Measurements from ENCODE around the gene RPL38.
A peak's percentile ranks its signal among the peaks of the same experiment; 100 is the strongest.
"Not testable (repeated sequence)": the region's sequence is repeated elsewhere in the genome, so short reads cannot be mapped to it uniquely, and the experiment has no call there.

Gene RPL38

GRCh38 chr17:74187761-74188160, 15.7 kb upstream of the RPL38 start:
- H3K36me3 ChIP-seq (ENCODE audit: control insufficient read depth, insufficient read depth, low read length), result no peaks in the 10 kb centered on the region
- no peaks in the 10 kb centered on the region for H3K27me3 ChIP-seq (ENCODE audit: control insufficient read depth, insufficient read depth, low read length)
- H3K4me3 ChIP-seq (ENCODE audit: low read length), result no peak overlapping the region
- H3K4me1 ChIP-seq (ENCODE audit: control insufficient read depth, insufficient read depth, low read length), result peaks cover 2% of the 10 kb centered on the region
- no peak overlapping the region for H3K9ac ChIP-seq (ENCODE audit: low read length)
- H3K9me3 ChIP-seq (ENCODE audit: control insufficient read depth, low read length), result no peaks in the 10 kb centered on the region

- H3K36me3 ChIP-seq (ENCODE audit: control insufficient read depth, insufficient read depth, low read length); H3K9ac ChIP-seq (ENCODE audit: low read length); H3K4me3 ChIP-seq (ENCODE audit: low read length); H3K27me3 ChIP-seq (ENCODE audit: control insufficient read depth, insufficient read depth, low read length); H3K9me3 ChIP-seq (ENCODE audit: control insufficient read depth, low read length): not testable (repeated sequence)
- H3K4me1 ChIP-seq (ENCODE audit: control insufficient read depth, insufficient read depth, low read length), result peaks cover 11% of the 10 kb centered on the region
Observed at GRCh38 chr17:74188687-74189086, 14.8 kb upstream of the RPL38 start.

- Histone ChIP-seq H3K9ac (ENCODE audit: low read length) (no peak overlapping the region), H3K4me3 (ENCODE audit: low read length) (no peak overlapping the region), H3K9me3 (ENCODE audit: control insufficient read depth, low read length) (no peaks in the 10 kb centered on the region), H3K36me3 (ENCODE audit: control insufficient read depth, insufficient read depth, low read length) (no peaks in the 10 kb centered on the region), H3K27me3 (ENCODE audit: control insufficient read depth, insufficient read depth, low read length) (peaks cover 9% of the 10 kb centered on the region), H3K4me1 (ENCODE audit: control insufficient read depth, insufficient read depth, low read length) (peaks cover 11% of the 10 kb centered on the region)
Observed at GRCh38 chr17:74190154-74190553, 13.3 kb upstream of the RPL38 start.

GRCh38 chr17:74190807-74191406, 12.6 kb upstream of the RPL38 start:
- peaks cover 17% of the 10 kb centered on the region for H3K27me3 ChIP-seq (ENCODE audit: control insufficient read depth, insufficient read depth, low read length)
- H3K9ac ChIP-seq (ENCODE audit: low read length), result no peak overlapping the region
- H3K36me3 ChIP-seq (ENCODE audit: control insufficient read depth, insufficient read depth, low read length), result no peaks in the 10 kb centered on the region
- H3K4me1 ChIP-seq (ENCODE audit: control insufficient read depth, insufficient read depth, low read length), result peaks cover 11% of the 10 kb centered on the region
- no peaks in the 10 kb centered on the region for H3K9me3 ChIP-seq (ENCODE audit: control insufficient read depth, low read length)
- no peak overlapping the region for H3K4me3 ChIP-seq (ENCODE audit: low read length)

GRCh38 chr17:74192950-74193781, 10.3 kb upstream of the RPL38 start:
- no peaks in the 10 kb centered on the region for H3K36me3 ChIP-seq (ENCODE audit: control insufficient read depth, insufficient read depth, low read length)
- peaks cover 11% of the 10 kb centered on the region for H3K4me1 ChIP-seq (ENCODE audit: control insufficient read depth, insufficient read depth, low read length)
- H3K9me3 ChIP-seq (ENCODE audit: control insufficient read depth, low read length), result no peaks in the 10 kb centered on the region
- H3K9ac ChIP-seq (ENCODE audit: low read length), result no peak overlapping the region
- peaks cover 33% of the 10 kb centered on the region for H3K27me3 ChIP-seq (ENCODE audit: control insufficient read depth, insufficient read depth, low read length)
- no peak overlapping the region for H3K4me3 ChIP-seq (ENCODE audit: low read length)

- H3K9me3 ChIP-seq (ENCODE audit: control insufficient read depth, low read length), result no peaks in the 10 kb centered on the region
- H3K27me3 ChIP-seq (ENCODE audit: control insufficient read depth, insufficient read depth, low read length), result peaks cover 37% of the 10 kb centered on the region
- H3K9ac ChIP-seq (ENCODE audit: low read length), result no peak overlapping the region
Observed at GRCh38 chr17:74194682-74195081, 8.8 kb upstream of the RPL38 start.

GRCh38 chr17:74196541-74197317, 6.7 kb upstream of the RPL38 start:
- Histone ChIP-seq H3K9me3 (ENCODE audit: control insufficient read depth, low read length) (no peaks in the 10 kb centered on the region), H3K4me1 (ENCODE audit: control insufficient read depth, insufficient read depth, low read length) (peaks cover 18% of the 10 kb centered on the region), H3K9ac (ENCODE audit: low read length) (no peak overlapping the region), H3K36me3 (ENCODE audit: control insufficient read depth, insufficient read depth, low read length) (no peaks in the 10 kb centered on the region), H3K4me3 (ENCODE audit: low read length) (no peak overlapping the region), H3K27me3 (ENCODE audit: control insufficient read depth, insufficient read depth, low read length) (peaks cover 55% of the 10 kb centered on the region)

More at GRCh38 chr17:74194682-74195081, 8.8 kb upstream of the RPL38 start:
- Histone ChIP-seq H3K4me1 (ENCODE audit: control insufficient read depth, insufficient read depth, low read length) (peaks cover 17% of the 10 kb centered on the region), H3K36me3 (ENCODE audit: control insufficient read depth, insufficient read depth, low read length) (no peaks in the 10 kb centered on the region), H3K4me3 (ENCODE audit: low read length) (no peak overlapping the region)

- H3K9ac ChIP-seq (ENCODE audit: low read length), result no peak overlapping the region
- H3K4me3 ChIP-seq (ENCODE audit: low read length), result no peak overlapping the region
- H3K36me3 ChIP-seq (ENCODE audit: control insufficient read depth, insufficient read depth, low read length), result no peaks in the 10 kb centered on the region
- peaks cover 60% of the 10 kb centered on the region for H3K27me3 ChIP-seq (ENCODE audit: control insufficient read depth, insufficient read depth, low read length)
- H3K9me3 ChIP-seq (ENCODE audit: control insufficient read depth, low read length), result no peaks in the 10 kb centered on the region
- H3K4me1 ChIP-seq (ENCODE audit: control insufficient read depth, insufficient read depth, low read length), result peaks cover 16% of the 10 kb centered on the region
Observed at GRCh38 chr17:74197801-74198200, 5.7 kb upstream of the RPL38 start.

GRCh38 chr17:74198694-74199093, 4.8 kb upstream of the RPL38 start:
- Histone ChIP-seq H3K27me3 (ENCODE audit: control insufficient read depth, insufficient read depth, low read length) (peaks cover 56% of the 10 kb centered on the region), H3K9ac (ENCODE audit: low read length) (no peak overlapping the region)

GRCh38 chr17:74199306-74200092, 4.0 kb upstream of the RPL38 start:
- Histone ChIP-seq H3K4me1 (ENCODE audit: control insufficient read depth, insufficient read depth, low read length) (peaks cover 8% of the 10 kb centered on the region), H3K9me3 (ENCODE audit: control insufficient read depth, low read length) (no peaks in the 10 kb centered on the region), H3K4me3 (ENCODE audit: low read length) (no peak overlapping the region), H3K9ac (ENCODE audit: low read length) (peak overlapping the region; percentile 48), H3K36me3 (ENCODE audit: control insufficient read depth, insufficient read depth, low read length) (no peaks in the 10 kb centered on the region), H3K27me3 (ENCODE audit: control insufficient read depth, insufficient read depth, low read length) (peaks cover 56% of the 10 kb centered on the region)

More at GRCh38 chr17:74198694-74199093, 4.8 kb upstream of the RPL38 start:
- H3K9me3 ChIP-seq (ENCODE audit: control insufficient read depth, low read length), result no peaks in the 10 kb centered on the region
- H3K4me3 ChIP-seq (ENCODE audit: low read length), result no peak overlapping the region
- no peaks in the 10 kb centered on the region for H3K36me3 ChIP-seq (ENCODE audit: control insufficient read depth, insufficient read depth, low read length)
- H3K4me1 ChIP-seq (ENCODE audit: control insufficient read depth, insufficient read depth, low read length), result peaks cover 7% of the 10 kb centered on the region

- H3K9ac ChIP-seq (ENCODE audit: low read length), result no peak overlapping the region
- H3K27me3 ChIP-seq (ENCODE audit: control insufficient read depth, insufficient read depth, low read length), result peaks cover 51% of the 10 kb centered on the region
- no peaks in the 10 kb centered on the region for H3K36me3 ChIP-seq (ENCODE audit: control insufficient read depth, insufficient read depth, low read length)
- H3K9me3 ChIP-seq (ENCODE audit: control insufficient read depth, low read length), result no peaks in the 10 kb centered on the region
- peaks cover 14% of the 10 kb centered on the region for H3K4me1 ChIP-seq (ENCODE audit: control insufficient read depth, insufficient read depth, low read length)
- no peak overlapping the region for H3K4me3 ChIP-seq (ENCODE audit: low read length)
Observed at GRCh38 chr17:74200112-74200511, 3.4 kb upstream of the RPL38 start.
